ENCODE data around the gene LHFPL3.

The LHFPL3 gene

GRCh38 chr7:104363355-104363754 lies 35.0 kb downstream of the LHFPL3 start:
- Histone ChIP-seq H3K27me3 (no peaks in the 10 kb centered on the region), H3K9me3 (replicated peaks in 1 of 11) (no peaks in the 10 kb centered on the region), H3K36me3 (no peaks in the 10 kb centered on the region), H3K4me1 (no peaks in the 10 kb centered on the region), H3K4me3 (no peak overlapping the region), H4K20me1 (no peaks in the 10 kb centered on the region), H3K9ac (no peak overlapping the region), H3K4me2 (no peak overlapping the region), H3K27ac (no peak overlapping the region)
- no peak for TF ChIP-seq Cebpa-rat (IDR thresholded peaks at IDR 0.05)

- no peak overlapping the region for H3K27ac ChIP-seq
- H3K4me3 ChIP-seq: no peak overlapping the region
- no peaks in the 10 kb centered on the region for H3K4me1 ChIP-seq
- H4K20me1 ChIP-seq: no peaks in the 10 kb centered on the region
- TF ChIP-seq Cebpa-rat (IDR thresholded peaks at IDR 0.05): no peak
- no peaks in the 10 kb centered on the region for H3K9me3 ChIP-seq (replicated peaks in 1 of 11)
- no peak overlapping the region for H3K9ac ChIP-seq
- H3K36me3 ChIP-seq: no peaks in the 10 kb centered on the region
- no peak overlapping the region for H3K4me2 ChIP-seq
- no peaks in the 10 kb centered on the region for H3K27me3 ChIP-seq
Measured at GRCh38 chr7:104366390-104366789, 38.0 kb downstream of the LHFPL3 start.

- no peak overlapping the region for H3K4me2 ChIP-seq
Measured at GRCh38 chr7:104367926-104368325, 39.5 kb downstream of the LHFPL3 start.

GRCh38 chr7:104371216-104371979 lies 43.0 kb downstream of the LHFPL3 start:
- Histone ChIP-seq H3K4me2 (no peak overlapping the region), H3K4me3 (no peak overlapping the region), H3K9me3 (replicated peaks in 1 of 11) (no peaks in the 10 kb centered on the region), H4K20me1 (no peaks in the 10 kb centered on the region), H3K36me3 (no peaks in the 10 kb centered on the region), H3K27me3 (no peaks in the 10 kb centered on the region), H3K9ac (no peak overlapping the region), H3K4me1 (no peaks in the 10 kb centered on the region), H3K27ac (no peak overlapping the region)
- TF ChIP-seq Cebpa-rat (IDR thresholded peaks at IDR 0.05): no peak

More at GRCh38 chr7:104367926-104368325, 39.5 kb downstream of the LHFPL3 start:
- Histone ChIP-seq H4K20me1 (no peaks in the 10 kb centered on the region), H3K4me3 (no peak overlapping the region), H3K9me3 (replicated peaks in 1 of 11) (no peaks in the 10 kb centered on the region), H3K36me3 (no peaks in the 10 kb centered on the region), H3K9ac (no peak overlapping the region), H3K27ac (no peak overlapping the region), H3K27me3 (no peaks in the 10 kb centered on the region), H3K4me1 (no peaks in the 10 kb centered on the region)
- no peak for TF ChIP-seq Cebpa-rat (IDR thresholded peaks at IDR 0.05)

- Histone ChIP-seq H3K9ac (no peak overlapping the region), H4K20me1 (no peaks in the 10 kb centered on the region), H3K36me3 (no peaks in the 10 kb centered on the region), H3K4me3 (no peak overlapping the region), H3K4me1 (no peaks in the 10 kb centered on the region), H3K9me3 (replicated peaks in 1 of 11) (no peaks in the 10 kb centered on the region), H3K27me3 (no peaks in the 10 kb centered on the region), H3K4me2 (no peak overlapping the region), H3K27ac (no peak overlapping the region)
- no peak for TF ChIP-seq Cebpa-rat (IDR thresholded peaks at IDR 0.05)
Measured at GRCh38 chr7:104371980-104372357, 43.6 kb downstream of the LHFPL3 start.

GRCh38 chr7:104382616-104383015 lies 54.2 kb downstream of the LHFPL3 start:
- H3K27ac ChIP-seq: no peak overlapping the region
- no peak for TF ChIP-seq Cebpa-rat (IDR thresholded peaks at IDR 0.05)
- no peak overlapping the region for H3K4me3 ChIP-seq
- no peaks in the 10 kb centered on the region for H4K20me1 ChIP-seq
- H3K27me3 ChIP-seq: no peaks in the 10 kb centered on the region
- no peak overlapping the region for H3K4me2 ChIP-seq
- H3K9ac ChIP-seq: no peak overlapping the region
- H3K36me3 ChIP-seq: no peaks in the 10 kb centered on the region
- no peaks in the 10 kb centered on the region for H3K4me1 ChIP-seq
- H3K9me3 ChIP-seq (replicated peaks in 1 of 11): peaks cover 0 to 3% (median under 1%) of the 10 kb centered on the region in 11 experiments; a peak in 4 of 22 replicates

GRCh38 chr7:104386943-104387342 lies 58.5 kb downstream of the LHFPL3 start:
- no peaks in the 10 kb centered on the region for H3K36me3 ChIP-seq
- H3K4me2 ChIP-seq: no peak overlapping the region
- H3K9me3 ChIP-seq (replicated peaks in 1 of 11): peaks cover 0 to 10% (median 8%) of the 10 kb centered on the region in 11 experiments; a peak in 10 of 22 replicates
- H3K4me3 ChIP-seq: no peak overlapping the region
- H3K27me3 ChIP-seq: no peaks in the 10 kb centered on the region
- no peaks in the 10 kb centered on the region for H3K4me1 ChIP-seq
- no peak for TF ChIP-seq Cebpa-rat (IDR thresholded peaks at IDR 0.05)
- no peaks in the 10 kb centered on the region for H4K20me1 ChIP-seq
- H3K9ac ChIP-seq: no peak overlapping the region
- H3K27ac ChIP-seq: no peak overlapping the region

GRCh38 chr7:104388222-104388621 lies 59.8 kb downstream of the LHFPL3 start:
- Histone ChIP-seq H3K36me3 (no peaks in the 10 kb centered on the region), H3K4me2 (no peak overlapping the region), H3K9me3 (replicated peaks in 1 of 11) (peaks cover 0 to 10% (median 8%) of the 10 kb centered on the region in 11 experiments; a peak in 10 of 22 replicates), H4K20me1 (no peaks in the 10 kb centered on the region), H3K27me3 (no peaks in the 10 kb centered on the region), H3K4me3 (no peak overlapping the region), H3K27ac (no peak overlapping the region), H3K9ac (no peak overlapping the region), H3K4me1 (no peaks in the 10 kb centered on the region)
- no peak for TF ChIP-seq Cebpa-rat (IDR thresholded peaks at IDR 0.05)

GRCh38 chr7:104395162-104395561 lies 66.8 kb downstream of the LHFPL3 start:
- no peaks in the 10 kb centered on the region for H4K20me1 ChIP-seq
- H3K27ac ChIP-seq: no peak overlapping the region
- H3K4me1 ChIP-seq: no peaks in the 10 kb centered on the region
- no peak for TF ChIP-seq Cebpa-rat (IDR thresholded peaks at IDR 0.05)
- no peaks in the 10 kb centered on the region for H3K9me3 ChIP-seq (replicated peaks in 1 of 11)
- H3K27me3 ChIP-seq: no peaks in the 10 kb centered on the region
- H3K9ac ChIP-seq: no peak overlapping the region
- no peaks in the 10 kb centered on the region for H3K36me3 ChIP-seq
- H3K4me3 ChIP-seq: no peak overlapping the region
- H3K4me2 ChIP-seq: no peak overlapping the region

GRCh38 chr7:104397442-104397841 lies 69.0 kb downstream of the LHFPL3 start:
- H3K27ac ChIP-seq: no peak overlapping the region
- H3K4me1 ChIP-seq: no peaks in the 10 kb centered on the region
- H3K4me2 ChIP-seq: no peak overlapping the region
- H3K9me3 ChIP-seq (replicated peaks in 1 of 11): no peaks in the 10 kb centered on the region
- H3K36me3 ChIP-seq: no peaks in the 10 kb centered on the region
- no peak overlapping the region for H3K9ac ChIP-seq
- no peak overlapping the region for H3K4me3 ChIP-seq
- no peaks in the 10 kb centered on the region for H3K27me3 ChIP-seq
- H4K20me1 ChIP-seq: no peaks in the 10 kb centered on the region
- TF ChIP-seq Cebpa-rat (IDR thresholded peaks at IDR 0.05): no peak
